ENCODE measurements around the gene PPP1R7. TPM values are rescaled to one million over a fixed set of nuclear protein-coding genes. Genes with fewer than 3 reads are reported as not detected.

PPP1R7 gene
- total RNA-seq, 1 experiment from 2014 or later: 45.4 TPM

GRCh38 chr2:241182126-241182525 is 31.9 kb downstream of the PPP1R7 start:
- H3K27ac ChIP-seq (ENCODE audit: low read depth, low read length): no peak overlapping the region
- no peaks in the 10 kb centered on the region for H3K27me3 ChIP-seq (ENCODE audit: insufficient read depth, low read length)
- no peak overlapping the region for H2AFZ ChIP-seq (ENCODE audit: low read depth, low read length, poor library complexity, severe bottlenecking)
- H3K9ac ChIP-seq (ENCODE audit: low read length): no peak overlapping the region
- CTCF ChIA-PET: no interaction called here
- H3K9me3 ChIP-seq (ENCODE audit: control insufficient read depth in 1 of 2, insufficient read depth in 1 of 2, low read depth in 1 of 2, low read length in 2 of 2): no peaks in the 10 kb centered on the region
- POLR2A ChIA-PET: no interaction called here
- ATAC-seq (no peak), DNase-seq (ENCODE audit: low read depth, low spot score) (no peak)
- H4K20me1 ChIP-seq (ENCODE audit: insufficient read depth): no peaks in the 10 kb centered on the region
- H3K79me2 ChIP-seq (ENCODE audit: insufficient read depth, low read length): no peaks in the 10 kb centered on the region
- intact Hi-C loops (cut with micrococcal nuclease): no loop called here
- no peak overlapping the region for H3K4me2 ChIP-seq (ENCODE audit: low read length)
- H3K4me3 ChIP-seq (replicated peaks in 1 of 2; ENCODE audit: low read depth in 1 of 2, low read length in 2 of 2): no peak overlapping the region
- RAD21 ChIA-PET (ENCODE audit: low non-redundant PET in 1 of 2, low total read pairs in 2 of 2, uncharacterized antibody in 2 of 2, unreplicated experiment in 2 of 2): no interaction called here
- TF ChIP-seq ELF1 (IDR thresholded peaks at IDR 0.05; ENCODE audit: borderline replicate concordance, low read depth) (no peak), EZH2phosphoT487 (IDR thresholded peaks at IDR 0.05; ENCODE audit: borderline replicate concordance) (no peak), TCF7L2 (IDR thresholded peaks at IDR 0.05; ENCODE audit: borderline replicate concordance, extremely low read depth, insufficient read depth, insufficient read length) (no peak), CEBPB (IDR thresholded peaks at IDR 0.05; ENCODE audit: low read depth) (no peak), ZFX (IDR thresholded peaks at IDR 0.05) (no peak), POLR2A (IDR thresholded peaks at IDR 0.05; ENCODE audit: borderline replicate concordance, extremely low read depth, insufficient read depth, insufficient read length) (no peak), CBX3 (IDR thresholded peaks at IDR 0.05; ENCODE audit: low read depth) (no peak), FOSL1 (IDR thresholded peaks at IDR 0.05; ENCODE audit: low read depth) (no peak), SP1 (IDR thresholded peaks at IDR 0.05; ENCODE audit: low read depth) (no peak), YY1 (IDR thresholded peaks at IDR 0.05; ENCODE audit: extremely low read depth, insufficient replicate concordance, low read depth, low read length) (no peak), MAX (IDR thresholded peaks at IDR 0.05) (no peak), SIN3A (IDR thresholded peaks at IDR 0.05; ENCODE audit: low read depth) (no peak), ZBTB33 (IDR thresholded peaks at IDR 0.05; ENCODE audit: extremely low read depth, insufficient replicate concordance, low read length) (no peak), RAD21 (IDR thresholded peaks at IDR 0.05; ENCODE audit: low read depth) (no peak), POLR2AphosphoS5 (IDR thresholded peaks at IDR 0.05; ENCODE audit: low read depth, low read length) (no peak), SRF (IDR thresholded peaks at IDR 0.05; ENCODE audit: low read depth) (no peak)
- H3K4me1 ChIP-seq (ENCODE audit: control insufficient read depth in 1 of 2, insufficient read depth in 2 of 2, low read length in 2 of 2): no peaks in the 10 kb centered on the region
- H3K36me3 ChIP-seq (ENCODE audit: control insufficient read depth in 1 of 2, insufficient read depth in 2 of 2, low read length in 2 of 2): no peaks in the 10 kb centered on the region
- no peaks in the 10 kb centered on the region for H3K9me2 ChIP-seq (ENCODE audit: insufficient read depth)
- BruUV-seq (replicated peaks): no TSS peak

Measured in HCT116 (cell line).